GM12878 (cell line): ENCODE data around the gene TACR1. TPM values are rescaled to one million over a fixed set of nuclear protein-coding genes. Genes with fewer than 3 reads are reported as not detected.

Source experiments
- BCL11A ChIP-seq: IDR thresholded peaks from 2 replicates; pipeline ENCODE4 v1.6.1; 2011; ENCODE audit warnings: low read depth, low read length
- BCL3 ChIP-seq: IDR thresholded peaks from 2 replicates; pipeline ENCODE4 v1.6.1; 2011; ENCODE audit warnings: borderline replicate concordance, low read depth, mild to moderate bottlenecking, moderate library complexity, low read length; ENCODE audit not compliant: insufficient read depth, poor library complexity, severe bottlenecking
- BHLHE40 ChIP-seq, 2 experiments: fragments of 450-650 bp in 1 of 2; IDR thresholded peaks; 2 replicates each; pipeline ENCODE4 v1.6.1; 2011 to 2017; ENCODE audit warnings: low read depth in 2 of 2, borderline replicate concordance in 1 of 2, improper control_type of control experiment in 1 of 2, low read length in 1 of 2, mild to moderate bottlenecking in 1 of 2
- GATAD2B ChIP-seq: fragments of 450-650 bp; conservative IDR thresholded peaks from 2 replicates; pipeline ENCODE4 v1.6.1; 2017; ENCODE audit warnings: low read depth, mild to moderate bottlenecking, moderate library complexity
- HDAC2 ChIP-seq: fragments of 200-600 bp; sonication (generic); IDR thresholded peaks from 2 replicates; pipeline ENCODE4 v1.6.1; 2017
- IKZF2 ChIP-seq, 2 experiments: fragments of 450-650 bp; IDR thresholded peaks; 2 replicates each; pipeline ENCODE4 v1.6.1; 2017; ENCODE audit warnings: mild to moderate bottlenecking in 2 of 2, moderate library complexity in 2 of 2
- KDM1A ChIP-seq: fragments of 200-600 bp; sonication (generic); IDR thresholded peaks from 2 replicates; pipeline ENCODE4 v1.6.1; 2016; ENCODE audit warnings: borderline replicate concordance
- KLF5 ChIP-seq: fragments of 450-650 bp; IDR thresholded peaks from 2 replicates; pipeline ENCODE4 v1.6.1; 2014; ENCODE audit warnings: mild to moderate bottlenecking; ENCODE audit not compliant: partially characterized antibody
- MEF2B ChIP-seq: fragments of 450-650 bp; IDR thresholded peaks from 2 replicates; pipeline ENCODE4 v1.6.1; 2018; ENCODE audit warnings: mild to moderate bottlenecking, moderate library complexity; ENCODE audit not compliant: partially characterized antibody, poor library complexity, severe bottlenecking
- MYC ChIP-seq: IDR thresholded peaks from 2 replicates; pipeline ENCODE4 v1.6.1; 2011; ENCODE audit warnings: mild to moderate bottlenecking, low read length, moderate library complexity, inconsistent platforms; ENCODE audit not compliant: insufficient read depth, insufficient replicate concordance, insufficient read length, severe bottlenecking
- NBN ChIP-seq: fragments of 450-650 bp; IDR thresholded peaks from 2 replicates; pipeline ENCODE4 v1.6.1; 2016
- NFYA ChIP-seq: IDR thresholded peaks from 2 replicates; pipeline ENCODE4 v1.6.1; 2011; ENCODE audit warnings: low read depth, mild to moderate bottlenecking, low read length, improper control_type of control experiment, borderline replicate concordance
- NR2C2 ChIP-seq: IDR thresholded peaks from 2 replicates; pipeline ENCODE4 v1.6.1; 2011; ENCODE audit warnings: borderline replicate concordance, low read depth; ENCODE audit not compliant: control insufficient read depth, insufficient read length
- PAX5 ChIP-seq: IDR thresholded peaks from 2 replicates; pipeline ENCODE4 v1.6.1; 2011; ENCODE audit warnings: low read depth, low read length, borderline replicate concordance
- PAX8 ChIP-seq: fragments of 450-650 bp; IDR thresholded peaks from 2 replicates; pipeline ENCODE4 v1.6.1; 2017; ENCODE audit warnings: mild to moderate bottlenecking, moderate library complexity
- PML ChIP-seq: IDR thresholded peaks from 2 replicates; pipeline ENCODE4 v1.6.1; 2012; ENCODE audit warnings: low read length, inconsistent platforms
- POLR2AphosphoS5 ChIP-seq: IDR thresholded peaks from 2 replicates; pipeline ENCODE4 v1.6.1; 2011; ENCODE audit warnings: mild to moderate bottlenecking, low read length, inconsistent platforms
- SMARCA5 ChIP-seq: fragments of 450-650 bp; IDR thresholded peaks from 2 replicates; pipeline ENCODE4 v1.6.1; 2017; ENCODE audit warnings: mild to moderate bottlenecking
- TBL1XR1 ChIP-seq: IDR thresholded peaks from 2 replicates; pipeline ENCODE4 v1.6.1; 2012; ENCODE audit warnings: low read depth, low read length, improper control_type of control experiment
- TCF12 ChIP-seq: IDR thresholded peaks from 2 replicates; pipeline ENCODE4 v1.6.1; 2011; ENCODE audit warnings: low read depth, mild to moderate bottlenecking, low read length
- USF1 ChIP-seq: IDR thresholded peaks from 2 replicates; pipeline ENCODE4 v1.6.1; 2011; ENCODE audit warnings: borderline replicate concordance, low read depth, mild to moderate bottlenecking, moderate library complexity, mixed read lengths, low read length; ENCODE audit not compliant: insufficient read depth; ENCODE audit errors: extremely low read length
- ZBED1 ChIP-seq: IDR thresholded peaks from 2 replicates; pipeline ENCODE4 v1.6.1; 2016; ENCODE audit warnings: borderline replicate concordance
- ZBTB40 ChIP-seq: fragments of 450-650 bp; IDR thresholded peaks from 2 replicates; pipeline ENCODE4 v1.6.1; 2016; ENCODE audit warnings: mild to moderate bottlenecking, moderate library complexity, borderline replicate concordance
- ZNF24 ChIP-seq: fragments of 450-650 bp; IDR thresholded peaks from 2 replicates; pipeline ENCODE4 v1.6.1; 2017; ENCODE audit warnings: antibody characterized with exemption, mild to moderate bottlenecking
- ZSCAN29 ChIP-seq: fragments of 450-650 bp; IDR thresholded peaks from 2 replicates; pipeline ENCODE4 v1.6.1; 2017; ENCODE audit warnings: mild to moderate bottlenecking, moderate library complexity
- polyA plus RNA-seq, 11 experiments: library from polyadenylated mRNA; depleted of rRNA in 4 of 11; unstranded in 6 of 11; stranded (reverse) in 5 of 11; fragments of >200 nt; fragmentation: Nextera tagmentation in 4 of 11; fragmentation: Illumina TruSeq in 1 of 11; extraction: Ambion mirVana in 4 of 11; extraction: Trizol in 1 of 11; gene quantifications; 1 replicate in 1 of 11; 2 replicates in 10 of 11; pipeline versions ENCODE4 v1.2.1 to v1.2.3, GENCODE V29; 2011 to 2016; ENCODE audit warnings: inconsistent platforms in 2 of 11, missing spikeins in 2 of 11, low read depth in 1 of 11
- total RNA-seq, 4 experiments: library from RNA; depleted of rRNA in 3 of 4; stranded (reverse); fragments of >200 nt in 3 of 4; fragmentation: Illumina TruSeq in 1 of 4; extraction: Trizol in 1 of 4; gene quantifications; 2 replicates each; pipeline versions ENCODE4 v1.2.1 to v1.2.3, GENCODE V29; 2013 to 2021

TACR1 gene
- total and polyA plus RNA-seq, 10 of the 15 experiments (the other 5 are each of a cell fraction or from before 2014, with no cell fraction given) = 0.04 to 1.4 (median 0.15) TPM

- TF ChIP-seq HDAC2 (no peak), BCL3 (no peak), KDM1A (no peak), POLR2AphosphoS5 (no peak), MYC (no peak), PAX8 (no peak), BCL11A (no peak), KLF5 (no peak), IKZF2 (IDR thresholded peaks at IDR 0.05) (peak; percentile 47 to 56), ZBED1 (no peak), ZSCAN29 (no peak), TCF12 (0 out of 2 replicates have a peak, but pooled peaks have one; percentile 14), NR2C2 (no peak), MEF2B (no peak), NBN (no peak), GATAD2B (no peak), PAX5 (no peak), PML (no peak), NFYA (no peak), SMARCA5 (no peak), USF1 (no peak), ZBTB40 (no peak), BHLHE40 (IDR thresholded peaks at IDR 0.05; ENCODE audit: borderline replicate concordance in 1 of 2, low read depth in 2 of 2, low read length in 1 of 2) (no peak), ZNF24 (no peak), TBL1XR1 (no peak)
These were observed 124.6 kb downstream of the TACR1 start (continued) for GRCh38 chr2:75074708-75075107.
